GM12872 (cell line): ENCODE results near the gene PTPRN2.

Experiments
- CTCF ChIP-seq: IDR thresholded peaks from 3 replicates; pipeline ENCODE4 v1.5.1; 2011; ENCODE audit warnings: low read depth, mild to moderate bottlenecking, low read length, moderate library complexity; ENCODE audit not compliant: insufficient read depth

The PTPRN2 gene

DNA sequence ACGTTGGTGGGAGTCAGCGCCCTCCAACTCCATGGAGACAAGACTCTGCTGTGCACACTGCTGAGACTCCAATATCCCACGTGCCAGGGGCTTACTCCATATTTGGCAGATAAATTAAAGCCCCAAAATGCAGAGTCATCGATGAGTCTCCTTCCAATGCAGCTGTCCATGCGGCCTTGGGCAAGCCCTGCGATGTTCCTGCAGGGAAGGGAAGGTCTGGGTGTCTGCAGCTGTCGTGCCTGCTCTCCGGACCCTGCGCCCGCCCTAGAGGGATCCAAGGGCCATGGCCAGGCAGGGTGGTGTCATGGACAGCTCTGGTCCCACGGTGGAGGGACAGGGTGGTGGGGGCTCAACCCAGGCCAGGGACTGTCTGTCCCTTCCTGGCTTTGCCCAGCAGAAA is 185.2 kb downstream of the PTPRN2 start:
- no peak for TF ChIP-seq CTCF

DNA sequence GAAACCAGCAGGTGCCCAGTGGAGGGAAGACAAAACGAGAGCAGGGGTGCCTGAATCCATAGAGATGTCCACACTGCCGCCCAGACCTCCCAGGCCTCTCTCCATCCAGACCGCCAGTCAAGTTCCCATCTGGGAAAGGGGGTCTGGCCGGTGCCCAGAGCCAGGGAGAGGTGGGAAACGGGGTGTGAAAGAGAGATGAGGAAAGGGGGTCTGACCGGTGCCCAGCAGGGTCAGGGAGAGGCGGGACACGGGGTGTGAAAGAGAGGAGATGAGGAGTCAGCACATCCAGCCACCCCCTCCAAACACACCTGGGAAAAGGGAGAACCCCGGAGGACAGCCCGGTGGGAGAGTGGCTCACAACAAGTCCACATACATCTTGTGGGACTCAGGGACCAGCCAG is 185.8 kb downstream of the PTPRN2 start:
- no peak for TF ChIP-seq CTCF

DNA sequence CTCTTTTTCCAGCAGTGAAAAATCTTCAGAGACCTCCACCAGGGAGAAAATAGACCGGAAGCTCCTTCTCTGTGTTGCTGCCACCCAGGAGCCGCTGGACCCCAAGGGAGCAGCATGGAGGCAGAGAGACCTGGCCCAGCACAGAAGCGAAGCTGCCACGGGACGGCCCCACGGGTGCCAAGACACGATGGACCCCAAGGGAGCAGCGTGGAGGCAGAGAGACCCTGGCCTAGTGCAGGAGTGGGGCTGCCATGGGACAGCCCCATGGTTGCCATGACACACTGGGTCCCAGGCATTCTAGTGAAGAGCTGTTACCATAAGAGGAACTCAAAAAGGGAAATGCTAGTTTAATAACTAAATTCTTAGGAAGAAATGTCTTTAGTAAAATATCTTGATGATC is 186.3 kb downstream of the PTPRN2 start:
- TF ChIP-seq CTCF, result no peak

DNA sequence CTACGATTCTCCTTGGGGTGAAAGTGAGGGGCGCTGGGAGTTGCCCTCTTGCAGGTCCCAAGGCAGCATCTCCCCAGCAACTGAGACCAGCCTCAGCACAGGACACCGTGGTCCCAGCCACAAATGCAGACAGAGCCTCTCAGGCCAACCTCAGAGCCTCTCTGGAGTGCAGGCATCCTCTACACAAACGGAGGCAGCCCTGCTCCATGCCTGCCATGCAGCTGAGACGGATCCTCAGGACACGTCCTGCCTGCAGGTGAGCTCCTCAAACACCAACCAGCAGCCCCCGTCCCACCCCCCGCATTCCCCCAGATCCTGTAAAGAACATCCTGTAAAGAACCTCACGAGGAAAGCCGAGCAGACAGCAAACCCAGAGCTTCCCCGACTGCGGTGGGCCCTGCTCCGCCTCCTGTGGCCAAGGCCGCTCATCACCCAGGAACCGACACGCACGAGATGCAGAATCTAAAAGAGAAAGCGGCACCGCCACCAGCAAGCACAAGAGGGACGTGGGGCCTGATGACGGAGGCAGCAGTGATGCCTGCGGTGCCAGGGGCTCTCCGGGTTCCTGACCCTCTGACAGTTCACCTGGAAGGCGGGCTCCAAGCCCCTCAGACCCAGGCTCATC is 186.9 kb downstream of the PTPRN2 start:
- no peak for TF ChIP-seq CTCF

GRCh38 chr7:158399762-158400161 is 187.9 kb downstream of the PTPRN2 start:
- no peak for TF ChIP-seq CTCF

DNA sequence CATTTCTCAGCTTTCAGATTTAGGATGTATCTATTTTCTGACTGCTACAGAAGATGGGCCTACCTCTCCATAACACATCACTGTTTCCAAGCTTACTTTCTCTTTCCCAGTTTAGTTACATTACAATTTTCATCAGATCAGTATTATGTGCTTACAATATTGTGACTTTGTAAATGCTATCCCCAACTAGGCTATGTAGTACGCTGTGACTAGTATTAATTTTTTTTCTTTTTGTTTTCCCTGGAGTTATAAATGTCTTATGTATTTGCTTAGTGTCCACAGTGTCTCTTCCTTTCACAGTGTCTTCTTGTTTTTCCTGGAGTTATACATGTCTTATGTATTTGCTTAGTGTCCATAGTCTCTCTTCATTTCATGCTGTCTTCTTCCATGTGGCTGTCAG is 188.9 kb downstream of the PTPRN2 start:
- TF ChIP-seq CTCF, result no peak

- TF ChIP-seq CTCF, result no peak
Observed at GRCh38 chr7:158397885-158398284, 189.7 kb downstream of the PTPRN2 start.
